Measurements from ENCODE around the gene CFAP46. TPM values are rescaled to one million over a fixed set of nuclear protein-coding genes. Genes with fewer than 3 reads are reported as not detected.

The CFAP46 gene
- total RNA-seq, 1 experiment from 2014 or later, result 1.6 TPM

DNA sequence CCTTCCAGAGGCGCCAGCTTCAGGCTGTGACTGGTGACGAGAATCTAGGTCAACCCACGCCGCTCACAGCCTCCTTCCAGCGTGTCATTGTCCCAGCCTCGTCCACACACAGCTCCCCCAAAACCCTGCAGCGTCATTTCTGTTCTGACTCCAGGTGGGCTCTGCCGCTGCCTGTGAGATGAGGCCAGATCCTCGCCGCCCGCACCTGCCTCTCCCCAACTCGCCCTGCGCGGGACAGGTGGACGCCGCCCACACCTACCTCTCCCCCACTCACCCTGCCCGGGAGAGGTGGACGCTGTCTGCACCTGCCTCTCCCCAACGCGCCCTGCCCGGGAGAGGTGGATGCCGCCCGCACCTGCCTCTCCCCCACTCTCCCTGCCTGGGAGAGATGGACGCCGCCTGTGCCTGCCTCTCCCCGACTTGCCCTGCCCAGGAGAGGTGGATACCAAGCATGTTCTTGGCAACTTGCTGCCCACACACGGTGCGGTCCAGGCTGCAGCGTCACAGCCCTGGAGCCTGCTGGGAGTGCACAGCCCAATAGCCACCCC, 32.0 kb upstream of the CFAP46 start:
- CTCF ChIA-PET, result no interaction called here
- BruUV-seq (replicated peaks), result no TSS peak
- H3K27ac ChIP-seq (ENCODE audit: low read length), result no peak overlapping the region
- intact Hi-C loops (cut with micrococcal nuclease; ENCODE audit: unreplicated experiment) (no loop called here), in situ Hi-C loops (cut with HindIII; ENCODE audit: low pct_unique_long_range_greater_than_20kb, low sequenced_read_pairs) (no loop called here)
- TF ChIP-seq POLR2AphosphoS5 (IDR thresholded peaks at IDR 0.05; ENCODE audit: low read depth, low read length) (no peak), TCF7L2 (IDR thresholded peaks at IDR 0.05; ENCODE audit: low read depth, low read length) (no peak), SIN3A (IDR thresholded peaks at IDR 0.05; ENCODE audit: borderline replicate concordance, insufficient read depth, low read depth, low read length) (no peak)
- TF ChIP-seq, protein P1, sequence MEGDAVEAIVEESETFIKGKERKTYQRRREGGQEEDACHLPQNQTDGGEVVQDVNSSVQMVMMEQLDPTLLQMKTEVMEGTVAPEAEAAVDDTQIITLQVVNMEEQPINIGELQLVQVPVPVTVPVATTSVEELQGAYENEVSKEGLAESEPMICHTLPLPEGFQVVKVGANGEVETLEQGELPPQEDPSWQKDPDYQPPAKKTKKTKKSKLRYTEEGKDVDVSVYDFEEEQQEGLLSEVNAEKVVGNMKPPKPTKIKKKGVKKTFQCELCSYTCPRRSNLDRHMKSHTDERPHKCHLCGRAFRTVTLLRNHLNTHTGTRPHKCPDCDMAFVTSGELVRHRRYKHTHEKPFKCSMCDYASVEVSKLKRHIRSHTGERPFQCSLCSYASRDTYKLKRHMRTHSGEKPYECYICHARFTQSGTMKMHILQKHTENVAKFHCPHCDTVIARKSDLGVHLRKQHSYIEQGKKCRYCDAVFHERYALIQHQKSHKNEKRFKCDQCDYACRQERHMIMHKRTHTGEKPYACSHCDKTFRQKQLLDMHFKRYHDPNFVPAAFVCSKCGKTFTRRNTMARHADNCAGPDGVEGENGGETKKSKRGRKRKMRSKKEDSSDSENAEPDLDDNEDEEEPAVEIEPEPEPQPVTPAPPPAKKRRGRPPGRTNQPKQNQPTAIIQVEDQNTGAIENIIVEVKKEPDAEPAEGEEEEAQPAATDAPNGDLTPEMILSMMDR (IDR thresholded peaks at IDR 0.05), result no peak
- TF ChIP-seq, protein P2, sequence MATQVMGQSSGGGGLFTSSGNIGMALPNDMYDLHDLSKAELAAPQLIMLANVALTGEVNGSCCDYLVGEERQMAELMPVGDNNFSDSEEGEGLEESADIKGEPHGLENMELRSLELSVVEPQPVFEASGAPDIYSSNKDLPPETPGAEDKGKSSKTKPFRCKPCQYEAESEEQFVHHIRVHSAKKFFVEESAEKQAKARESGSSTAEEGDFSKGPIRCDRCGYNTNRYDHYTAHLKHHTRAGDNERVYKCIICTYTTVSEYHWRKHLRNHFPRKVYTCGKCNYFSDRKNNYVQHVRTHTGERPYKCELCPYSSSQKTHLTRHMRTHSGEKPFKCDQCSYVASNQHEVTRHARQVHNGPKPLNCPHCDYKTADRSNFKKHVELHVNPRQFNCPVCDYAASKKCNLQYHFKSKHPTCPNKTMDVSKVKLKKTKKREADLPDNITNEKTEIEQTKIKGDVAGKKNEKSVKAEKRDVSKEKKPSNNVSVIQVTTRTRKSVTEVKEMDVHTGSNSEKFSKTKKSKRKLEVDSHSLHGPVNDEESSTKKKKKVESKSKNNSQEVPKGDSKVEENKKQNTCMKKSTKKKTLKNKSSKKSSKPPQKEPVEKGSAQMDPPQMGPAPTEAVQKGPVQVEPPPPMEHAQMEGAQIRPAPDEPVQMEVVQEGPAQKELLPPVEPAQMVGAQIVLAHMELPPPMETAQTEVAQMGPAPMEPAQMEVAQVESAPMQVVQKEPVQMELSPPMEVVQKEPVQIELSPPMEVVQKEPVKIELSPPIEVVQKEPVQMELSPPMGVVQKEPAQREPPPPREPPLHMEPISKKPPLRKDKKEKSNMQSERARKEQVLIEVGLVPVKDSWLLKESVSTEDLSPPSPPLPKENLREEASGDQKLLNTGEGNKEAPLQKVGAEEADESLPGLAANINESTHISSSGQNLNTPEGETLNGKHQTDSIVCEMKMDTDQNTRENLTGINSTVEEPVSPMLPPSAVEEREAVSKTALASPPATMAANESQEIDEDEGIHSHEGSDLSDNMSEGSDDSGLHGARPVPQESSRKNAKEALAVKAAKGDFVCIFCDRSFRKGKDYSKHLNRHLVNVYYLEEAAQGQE (IDR thresholded peaks at IDR 0.05; ENCODE audit: insufficient read depth in 1 of 2, low read depth in 2 of 2, low read length in 1 of 2), result no peak
- H3K4me1 ChIP-seq (ENCODE audit: control insufficient read depth, insufficient read depth, low read length), result peaks cover 5% of the 10 kb centered on the region; the same call in 1 of the 2 replicates
- no peak overlapping the region for H3K4me3 ChIP-seq (ENCODE audit: low read depth in 2 of 2, low read length in 2 of 2)
- ATAC-seq (0 out of 2 replicates have a peak, but pooled peaks have one; percentile 10), DNase-seq (ENCODE audit: low read depth, low spot score) (no peak)
- no peaks in the 10 kb centered on the region for H3K36me3 ChIP-seq (ENCODE audit: control insufficient read depth, insufficient read depth, low read length)
- peaks cover 4% of the 10 kb centered on the region; the same call in 1 of the 2 replicates for H3K9me3 ChIP-seq (ENCODE audit: control insufficient read depth, insufficient read depth, low read depth, low read length)
- peaks cover 11% of the 10 kb centered on the region for H3K27me3 ChIP-seq (ENCODE audit: control insufficient read depth, insufficient read depth, low read length)
- POLR2A ChIA-PET, result no interaction called here

DNA sequence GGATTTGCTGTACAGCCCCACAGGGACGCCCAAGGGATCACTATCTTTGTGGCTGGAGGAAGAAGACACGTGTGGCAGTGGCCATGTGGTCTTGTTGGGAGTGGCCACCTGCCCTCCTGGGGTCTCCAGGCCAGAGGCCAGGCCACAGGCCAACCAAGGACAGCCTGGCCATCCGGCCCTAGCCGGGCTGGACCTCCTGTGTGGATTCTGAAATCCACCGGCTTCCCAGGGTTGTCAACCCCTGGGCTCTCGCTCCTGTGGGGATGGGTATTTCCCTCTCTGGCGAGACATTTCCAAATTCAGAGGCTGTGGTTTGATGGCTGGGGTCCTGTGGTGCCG, 31.5 kb upstream of the CFAP46 start:
- CTCF ChIA-PET, result no interaction called here
- in situ Hi-C loops (cut with HindIII; ENCODE audit: low pct_unique_long_range_greater_than_20kb, low sequenced_read_pairs) (no loop called here), intact Hi-C loops (cut with micrococcal nuclease; ENCODE audit: unreplicated experiment) (no loop called here)
- no peak for DNase-seq (ENCODE audit: low read depth, low spot score)
- POLR2A ChIA-PET, result no interaction called here
- Histone ChIP-seq H3K4me3 (ENCODE audit: low read depth in 2 of 2, low read length in 2 of 2) (no peak overlapping the region), H3K27ac (ENCODE audit: low read length) (no peak overlapping the region), H3K36me3 (ENCODE audit: control insufficient read depth, insufficient read depth, low read length) (no peaks in the 10 kb centered on the region), H3K27me3 (ENCODE audit: control insufficient read depth, insufficient read depth, low read length) (peaks cover 16% of the 10 kb centered on the region), H3K9me3 (ENCODE audit: control insufficient read depth, insufficient read depth, low read depth, low read length) (peaks cover 8% of the 10 kb centered on the region; the same call in 1 of the 2 replicates), H3K4me1 (ENCODE audit: control insufficient read depth, insufficient read depth, low read length) (peaks cover 5% of the 10 kb centered on the region; the same call in 1 of the 2 replicates)
- BruUV-seq (replicated peaks), result no TSS peak
- ATAC-seq, result no peak
- TF ChIP-seq, protein P1 (IDR thresholded peaks at IDR 0.05), result no peak
- TF ChIP-seq TCF7L2 (IDR thresholded peaks at IDR 0.05; ENCODE audit: low read depth, low read length), result no peak
- TF ChIP-seq POLR2AphosphoS5 (IDR thresholded peaks at IDR 0.05; ENCODE audit: low read depth, low read length), result no peak
- TF ChIP-seq, protein P2 (IDR thresholded peaks at IDR 0.05; ENCODE audit: insufficient read depth in 1 of 2, low read depth in 2 of 2, low read length in 1 of 2), result no peak
- no peak for TF ChIP-seq SIN3A (IDR thresholded peaks at IDR 0.05; ENCODE audit: borderline replicate concordance, insufficient read depth, low read depth, low read length)

Data from Panc1 (cell line).